T-helper 17 cell (primary cell): Measurements from ENCODE around the gene OR51L1. TPM values are rescaled to one million over a fixed set of nuclear protein-coding genes. Genes with fewer than 3 reads are reported as not detected.
"Not testable (repeated sequence)": the region's sequence is repeated elsewhere in the genome, so short reads cannot be mapped to it uniquely, and the experiment has no call there.

ENCODE experiments used
- ATAC-seq: fragments of 150-1000 bp; cut with Tn5 transposase; 2 replicates; pipeline ENCODE4 v1.10.0; 2021; ENCODE audit warnings: mild to moderate bottlenecking, moderate library complexity
- DNase-seq, 3 donors: peaks; one replicate each; pipeline versions ENCODE4 v3.0.0 to v3.0.0-alpha.2; 2020 to 2021
- H3K9me3 ChIP-seq: one replicate; pipeline ENCODE4 v1.7.0; 2013; ENCODE audit warnings: low read length, mild to moderate bottlenecking; ENCODE audit not compliant: control insufficient read depth, poor library complexity, severe bottlenecking
- H3K27ac Mint-ChIP-seq: one replicate; pipeline ENCODE4 v1.8.0; 2022; ENCODE audit warnings: mild to moderate bottlenecking, moderate library complexity, mixed read lengths
- H3K27me3 Mint-ChIP-seq: one replicate; pipeline ENCODE4 v1.8.0; 2022; ENCODE audit warnings: mixed read lengths
- H3K36me3 Mint-ChIP-seq: one replicate; pipeline ENCODE4 v1.8.0; 2022; ENCODE audit warnings: low read depth, mixed read lengths
- H3K4me1 Mint-ChIP-seq: one replicate; pipeline ENCODE4 v1.8.0; 2022; ENCODE audit warnings: mild to moderate bottlenecking, mixed read lengths
- H3K4me3 Mint-ChIP-seq: one replicate; pipeline ENCODE4 v1.8.0; 2022; ENCODE audit warnings: mild to moderate bottlenecking, moderate library complexity, mixed read lengths
- total RNA-seq, 4 donors: library from RNA in 2 of 4; stranded (reverse) in 2 of 4; gene quantifications; one replicate each; pipeline ENCODE4 v1.2.3 and lab custom pipeline; 2022 to 2026

The OR51L1 gene, protein sequence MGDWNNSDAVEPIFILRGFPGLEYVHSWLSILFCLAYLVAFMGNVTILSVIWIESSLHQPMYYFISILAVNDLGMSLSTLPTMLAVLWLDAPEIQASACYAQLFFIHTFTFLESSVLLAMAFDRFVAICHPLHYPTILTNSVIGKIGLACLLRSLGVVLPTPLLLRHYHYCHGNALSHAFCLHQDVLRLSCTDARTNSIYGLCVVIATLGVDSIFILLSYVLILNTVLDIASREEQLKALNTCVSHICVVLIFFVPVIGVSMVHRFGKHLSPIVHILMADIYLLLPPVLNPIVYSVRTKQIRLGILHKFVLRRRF
- total RNA-seq (not detected), total RNA-seq (lab: John Stamatoyannopoulos, UW) (0 reads per million in 2 donors)

DNA sequence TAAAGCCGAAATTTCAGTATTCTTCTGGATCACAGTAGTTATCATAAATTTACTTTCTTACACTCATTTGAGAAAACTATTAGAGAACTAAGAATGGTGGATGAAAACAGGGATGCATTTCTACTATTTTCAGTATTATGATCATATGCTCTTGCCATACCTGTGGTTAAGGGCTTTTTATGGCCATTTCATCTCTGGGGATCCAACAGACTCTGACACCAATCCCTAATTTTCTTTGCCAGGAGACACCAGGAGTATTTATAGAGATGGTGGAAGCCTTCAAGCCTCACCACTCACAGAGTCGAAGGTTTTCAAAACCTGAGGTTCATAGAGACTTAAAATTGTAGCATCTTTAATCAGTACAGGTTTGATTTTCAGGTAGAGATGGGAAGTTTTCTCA lies at the start of gene OR51L1:
Gene OR51L1, plus strand, starts transcription at position 301 of the 400 bp plus-strand sequence. CDS start 4,132 bp downstream, outside the sequence.
- DNase-seq: no peak
- Mint-ChIP-seq H3K27me3 (peaks cover 13% of the 10 kb centered on the region), H3K36me3 (no peaks in the 10 kb centered on the region), H3K4me1 (peaks cover 5% of the 10 kb centered on the region), H3K27ac (no peak within 1 kb of the TSS), H3K4me3 (no peak within 1 kb of the TSS)
- ATAC-seq: no peak
- H3K9me3 ChIP-seq: no peaks in the 10 kb centered on the region

DNA sequence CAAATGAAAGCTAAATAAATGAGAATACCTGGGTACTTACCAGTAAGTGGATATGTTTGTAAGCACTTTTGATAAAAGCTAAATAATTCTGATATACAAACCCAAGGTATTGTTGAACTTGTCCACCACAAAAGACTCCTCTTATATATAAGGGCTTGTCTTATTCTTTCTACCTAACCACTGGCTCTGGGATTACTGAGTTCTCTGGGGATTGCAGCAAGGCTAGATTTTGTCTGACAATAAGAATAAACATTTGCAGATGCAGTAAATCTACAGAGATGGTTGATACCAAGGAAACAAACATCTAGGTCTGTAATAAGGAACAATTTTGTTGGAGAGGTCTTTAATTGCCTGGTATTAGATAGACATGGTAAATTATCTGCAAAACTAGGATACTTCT lies 47.1 kb upstream of the OR51L1 start, which contains the start of gene OR51A4:
Gene OR51A4, minus strand, starts transcription at position 101 of the 400 bp plus-strand sequence. CDS start 505 bp downstream, outside the sequence.
- no peaks in the 10 kb centered on the region for H3K4me1 Mint-ChIP-seq
- no peak for ATAC-seq
- no peaks in the 10 kb centered on the region for H3K36me3 Mint-ChIP-seq
- no peak within 1 kb of the TSS for H3K27ac Mint-ChIP-seq
- no peaks in the 10 kb centered on the region for H3K9me3 ChIP-seq
- no peaks in the 10 kb centered on the region for H3K27me3 Mint-ChIP-seq
- H3K4me3 Mint-ChIP-seq: no peak within 1 kb of the TSS
- no peak for DNase-seq

DNA sequence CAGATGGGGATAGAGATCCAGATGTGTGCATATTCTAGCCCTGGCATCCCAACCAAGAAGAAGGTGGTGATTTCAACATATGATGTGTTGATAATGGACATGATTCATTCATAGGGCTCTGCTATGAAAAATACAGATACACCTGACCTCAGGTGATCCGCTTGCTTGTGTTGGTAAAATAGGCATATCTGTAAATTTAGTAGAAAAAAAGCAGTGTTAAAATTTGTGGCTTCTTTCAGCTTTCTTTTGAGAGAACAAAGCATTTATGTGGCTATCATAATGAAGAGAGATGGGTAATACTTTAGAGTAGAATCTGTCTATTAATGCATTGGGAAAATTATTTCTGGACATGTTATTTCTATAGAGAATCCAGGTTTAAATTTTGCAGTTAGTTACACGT lies 39.0 kb upstream of the OR51L1 start, which contains the start of gene OR51A2:
Gene OR51A2, minus strand, starts transcription at position 101 of the 400 bp plus-strand sequence. Its CDS starts 0 bp downstream, at position 101.
- not testable (repeated sequence) for H3K36me3 Mint-ChIP-seq, H3K4me1 Mint-ChIP-seq, H3K27ac Mint-ChIP-seq, ATAC-seq, H3K4me3 Mint-ChIP-seq, H3K27me3 Mint-ChIP-seq, DNase-seq, H3K9me3 ChIP-seq

DNA sequence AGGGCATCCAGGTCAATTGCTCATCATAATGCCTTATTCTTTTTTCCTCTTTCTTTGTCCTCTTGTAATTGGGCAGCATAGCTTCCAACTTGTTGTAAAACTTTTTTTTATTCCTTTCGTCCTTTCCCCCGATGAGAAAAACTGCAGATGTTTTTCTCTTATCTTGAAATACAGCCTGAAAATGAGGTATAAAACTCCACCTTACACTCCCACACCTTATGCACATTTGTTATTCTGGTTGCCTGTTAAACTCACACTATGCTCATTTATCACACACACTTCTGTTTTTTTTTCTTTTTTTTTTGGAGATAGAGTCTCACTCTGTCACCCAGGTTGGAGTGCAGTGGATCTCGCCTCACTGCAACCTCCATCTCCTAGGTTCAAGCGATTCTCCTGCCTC lies 37.3 kb upstream of the OR51L1 start:
- ATAC-seq (no peak), DNase-seq (no peak)
- Mint-ChIP-seq H3K27me3 (no peaks in the 10 kb centered on the region), H3K27ac (no peak overlapping the region), H3K4me1 (no peaks in the 10 kb centered on the region), H3K4me3 (no peak overlapping the region), H3K36me3 (no peaks in the 10 kb centered on the region)
- no peaks in the 10 kb centered on the region for H3K9me3 ChIP-seq

DNA sequence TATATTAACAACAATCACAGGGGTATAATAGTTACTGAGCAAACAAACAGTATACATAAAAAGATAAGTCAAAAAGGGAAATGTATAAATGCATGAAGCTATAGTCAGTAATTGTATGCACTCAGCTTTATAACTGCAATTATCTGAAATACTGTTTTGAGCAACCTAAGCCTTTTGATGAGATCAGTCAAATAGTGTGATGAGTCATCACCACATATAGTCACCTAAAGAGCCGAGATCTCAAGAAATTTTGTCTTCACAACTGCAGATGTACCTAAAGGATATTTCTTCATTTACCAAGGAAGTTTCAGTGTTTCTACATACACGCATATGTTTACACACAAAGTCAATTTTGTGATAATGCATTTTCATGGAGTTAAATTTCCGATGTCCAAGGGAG lies 33.8 kb upstream of the OR51L1 start:
- H3K4me1 Mint-ChIP-seq: no peaks in the 10 kb centered on the region
- no peaks in the 10 kb centered on the region for H3K27me3 Mint-ChIP-seq
- ATAC-seq (no peak), DNase-seq (no peak)
- no peak overlapping the region for H3K27ac Mint-ChIP-seq
- H3K4me3 Mint-ChIP-seq: no peak overlapping the region
- H3K9me3 ChIP-seq: no peaks in the 10 kb centered on the region
- no peaks in the 10 kb centered on the region for H3K36me3 Mint-ChIP-seq

DNA sequence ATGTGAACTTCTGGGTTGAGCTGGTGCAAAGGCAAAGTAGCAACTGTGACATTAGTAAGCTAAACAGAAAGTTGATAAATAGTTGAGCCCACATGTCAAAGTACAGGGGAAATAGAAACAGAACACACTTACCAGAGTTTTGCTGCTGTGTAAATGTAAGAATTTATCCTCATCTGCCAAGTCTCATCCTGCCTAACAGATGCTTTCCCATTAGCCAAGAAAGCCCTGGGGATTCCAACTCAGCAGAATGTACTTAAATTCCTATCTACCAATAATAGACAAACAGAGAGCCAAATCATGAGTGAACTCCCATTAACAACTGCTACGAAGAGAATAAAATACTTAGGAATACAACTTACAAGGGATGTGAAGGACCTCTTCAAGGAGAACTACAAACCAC lies 31.8 kb upstream of the OR51L1 start:
- DNase-seq: no peak
- no peak for ATAC-seq
- H3K27me3 Mint-ChIP-seq: no peaks in the 10 kb centered on the region
- no peaks in the 10 kb centered on the region for H3K4me1 Mint-ChIP-seq
- H3K4me3 Mint-ChIP-seq: no peak overlapping the region
- no peaks in the 10 kb centered on the region for H3K36me3 Mint-ChIP-seq
- H3K9me3 ChIP-seq: no peaks in the 10 kb centered on the region
- H3K27ac Mint-ChIP-seq: no peak overlapping the region

DNA sequence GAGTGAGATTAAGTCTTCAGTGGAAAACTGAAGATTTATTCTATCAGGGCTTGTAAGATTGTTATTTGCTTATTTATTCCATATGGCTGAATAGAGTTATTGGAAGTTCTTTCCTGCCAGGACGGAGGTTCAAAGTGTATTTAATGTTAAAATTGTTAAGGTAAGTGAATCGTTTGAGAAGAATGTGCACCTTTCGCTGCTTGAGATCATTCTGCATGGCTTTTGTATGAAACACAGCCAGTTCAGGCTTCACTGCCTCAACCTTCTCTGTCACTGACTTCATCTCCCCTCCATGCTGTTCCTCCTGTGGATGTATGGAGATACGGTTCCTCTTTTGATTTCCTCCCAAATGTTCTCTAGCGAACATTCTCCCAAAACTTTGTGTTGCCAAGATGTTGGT lies 19.2 kb upstream of the OR51L1 start:
- H3K4me3 Mint-ChIP-seq: no peak overlapping the region
- no peaks in the 10 kb centered on the region for H3K9me3 ChIP-seq
- no peak overlapping the region for H3K27ac Mint-ChIP-seq
- ATAC-seq (no peak), DNase-seq (no peak)
- H3K36me3 Mint-ChIP-seq: no peaks in the 10 kb centered on the region
- no peaks in the 10 kb centered on the region for H3K27me3 Mint-ChIP-seq
- H3K4me1 Mint-ChIP-seq: no peaks in the 10 kb centered on the region

DNA sequence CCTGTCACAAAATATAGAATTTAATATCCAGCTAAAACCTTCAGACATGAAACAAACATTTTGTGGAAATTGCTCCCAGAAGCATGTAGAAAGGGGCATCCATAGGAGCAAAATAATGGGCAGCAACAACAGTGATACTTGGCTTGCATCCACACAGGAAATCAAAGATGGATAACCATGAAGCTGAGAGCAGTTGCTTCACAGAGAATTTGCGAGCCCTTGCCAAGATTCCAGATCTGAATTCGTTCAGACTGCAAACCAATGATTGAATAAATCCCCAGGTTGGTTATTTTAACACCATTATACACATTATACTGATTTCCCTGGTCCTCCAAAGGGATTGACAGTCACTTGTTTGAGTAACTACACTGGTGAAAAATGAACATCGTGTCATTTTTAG lies 15.6 kb upstream of the OR51L1 start:
- Mint-ChIP-seq H3K27me3 (no peaks in the 10 kb centered on the region), H3K4me3 (no peak overlapping the region), H3K4me1 (no peaks in the 10 kb centered on the region), H3K27ac (no peak overlapping the region), H3K36me3 (no peaks in the 10 kb centered on the region)
- DNase-seq: no peak
- no peaks in the 10 kb centered on the region for H3K9me3 ChIP-seq
- no peak for ATAC-seq

DNA sequence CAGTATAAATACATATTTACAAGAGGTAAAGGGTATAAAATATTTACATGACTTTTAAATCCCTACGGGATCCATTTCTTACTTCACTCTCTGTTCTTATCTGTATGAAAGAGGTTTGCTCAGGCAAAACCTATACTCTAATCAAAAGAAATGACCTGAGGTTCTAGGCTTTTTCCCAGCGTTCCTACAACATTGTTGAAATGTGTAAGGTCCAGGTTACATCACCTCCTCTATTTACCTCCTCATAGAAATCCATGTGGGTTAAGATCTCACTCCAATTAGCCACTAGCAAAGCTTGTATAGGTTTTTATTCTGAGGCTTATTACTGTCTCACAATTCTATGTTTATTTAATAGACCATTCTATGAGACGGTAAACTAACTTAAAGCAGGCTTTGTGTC lies 12.0 kb upstream of the OR51L1 start:
- ATAC-seq (no peak), DNase-seq (no peak)
- no peaks in the 10 kb centered on the region for H3K4me1 Mint-ChIP-seq
- no peak overlapping the region for H3K27ac Mint-ChIP-seq
- H3K27me3 Mint-ChIP-seq: no peaks in the 10 kb centered on the region
- no peak overlapping the region for H3K4me3 Mint-ChIP-seq
- H3K36me3 Mint-ChIP-seq: no peaks in the 10 kb centered on the region
- H3K9me3 ChIP-seq: no peaks in the 10 kb centered on the region

DNA sequence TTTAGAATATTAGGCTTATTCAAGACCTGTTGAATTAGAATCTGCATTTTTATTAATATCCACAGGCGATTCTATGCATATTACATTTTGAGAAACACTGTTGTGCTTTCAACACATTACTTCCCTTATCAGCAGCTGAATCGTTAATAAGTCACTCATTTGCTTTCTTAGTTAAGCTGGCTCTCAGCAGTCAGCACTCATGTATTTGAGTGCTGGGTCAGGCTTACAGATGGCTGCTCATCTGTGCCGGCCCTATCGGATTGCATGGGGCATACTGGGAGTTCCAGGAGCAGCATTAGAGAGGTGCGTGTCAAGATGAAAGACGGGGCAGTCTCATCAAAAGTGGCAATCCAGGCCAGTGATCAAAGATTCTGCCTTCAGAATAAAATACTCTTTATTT lies 10.8 kb upstream of the OR51L1 start:
- H3K36me3 Mint-ChIP-seq: no peaks in the 10 kb centered on the region
- H3K4me1 Mint-ChIP-seq: no peaks in the 10 kb centered on the region
- H3K27me3 Mint-ChIP-seq: no peaks in the 10 kb centered on the region
- ATAC-seq (no peak), DNase-seq (no peak)
- no peak overlapping the region for H3K27ac Mint-ChIP-seq
- H3K9me3 ChIP-seq: no peaks in the 10 kb centered on the region
- H3K4me3 Mint-ChIP-seq: no peak overlapping the region

DNA sequence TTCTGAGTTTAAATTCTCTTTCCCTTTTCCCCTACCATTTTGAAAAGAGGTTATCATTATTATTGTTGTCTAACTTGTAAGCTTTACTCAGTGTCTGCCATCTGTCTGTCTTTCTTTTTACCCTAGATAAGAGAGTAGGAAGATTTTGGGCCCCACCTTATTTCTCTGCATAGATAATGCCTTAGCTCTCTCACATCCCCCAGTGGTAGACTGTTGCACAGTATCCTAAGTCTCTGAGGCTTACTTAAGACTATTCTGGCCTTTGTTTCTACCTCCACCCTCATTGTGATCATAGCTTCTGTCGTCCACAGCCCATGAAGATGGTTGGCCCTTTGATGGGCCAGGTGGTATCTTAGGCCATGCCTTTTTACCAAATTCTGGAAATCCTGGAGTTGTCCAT lies 3.6 kb upstream of the OR51L1 start:
- Mint-ChIP-seq H3K36me3 (no peaks in the 10 kb centered on the region), H3K27ac (no peak overlapping the region), H3K4me1 (peaks cover 2% of the 10 kb centered on the region), H3K4me3 (no peak overlapping the region), H3K27me3 (peaks cover 13% of the 10 kb centered on the region)
- no peak for DNase-seq
- no peak for ATAC-seq
- H3K9me3 ChIP-seq: no peaks in the 10 kb centered on the region

DNA sequence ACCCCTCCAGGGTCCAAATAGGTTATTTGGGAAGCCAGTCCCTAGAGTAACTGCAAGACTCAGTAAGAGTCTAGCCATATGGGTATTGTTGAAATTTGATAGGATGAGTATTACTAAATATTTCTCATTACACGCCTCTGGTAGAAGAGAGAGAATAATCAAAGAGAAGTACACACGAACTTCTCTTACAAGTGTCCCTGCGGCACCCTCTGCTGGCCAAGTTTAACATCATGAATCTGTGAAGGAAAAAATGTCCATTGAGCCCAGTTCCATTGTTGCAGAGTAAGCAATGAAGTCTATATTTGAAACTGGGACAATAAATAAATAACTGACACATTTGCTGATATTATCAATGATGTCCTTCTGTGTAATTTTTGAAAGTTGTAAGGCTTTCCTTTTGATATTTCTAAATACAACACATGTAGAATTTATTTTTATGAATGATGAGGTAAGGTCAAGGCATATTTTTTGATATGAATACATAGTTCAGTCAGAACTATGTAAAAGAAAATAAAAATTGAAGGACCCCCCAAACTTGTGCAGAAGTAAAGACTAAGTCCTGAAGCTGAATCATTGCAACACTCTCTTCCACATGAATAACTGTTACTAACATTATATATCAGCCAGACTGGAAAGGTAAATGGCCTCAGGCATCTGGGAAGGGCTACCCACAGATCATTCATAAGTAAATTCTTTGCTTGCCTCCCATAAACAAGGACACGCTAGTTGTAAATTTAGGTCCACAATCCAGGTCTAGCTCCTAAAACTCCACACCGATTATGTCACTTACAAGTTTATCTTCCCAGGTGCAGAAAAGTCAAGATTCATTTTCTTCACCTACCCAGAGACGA lies 10.0 kb downstream of the OR51L1 start:
- no peaks in the 10 kb centered on the region for H3K36me3 Mint-ChIP-seq
- no peaks in the 10 kb centered on the region for H3K4me1 Mint-ChIP-seq
- no peak for DNase-seq
- no peak overlapping the region for H3K4me3 Mint-ChIP-seq
- no peak for ATAC-seq
- peaks cover 45% of the 10 kb centered on the region for H3K27me3 Mint-ChIP-seq
- H3K27ac Mint-ChIP-seq: no peak overlapping the region
- H3K9me3 ChIP-seq: no peaks in the 10 kb centered on the region

DNA sequence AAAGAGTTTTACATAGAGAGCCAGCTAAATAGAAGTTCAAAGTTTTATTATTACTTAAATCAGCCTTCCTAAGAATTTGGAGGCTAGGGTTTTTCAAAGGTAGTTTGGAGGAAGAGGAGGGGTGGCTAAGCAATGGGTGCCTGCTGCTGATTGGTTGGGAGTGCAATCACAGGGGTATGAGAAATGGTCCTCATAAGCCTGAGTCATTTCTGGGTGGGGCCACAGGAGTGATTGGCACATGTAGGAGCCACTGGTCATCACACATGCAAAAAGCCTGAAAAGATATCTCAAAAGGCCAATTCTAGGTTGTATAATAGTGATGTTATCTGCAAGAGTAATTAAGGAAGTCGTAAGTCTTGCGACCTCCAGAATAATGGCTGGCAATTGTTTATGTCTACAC lies 12.9 kb downstream of the OR51L1 start:
- Mint-ChIP-seq H3K36me3 (no peaks in the 10 kb centered on the region), H3K27ac (no peak overlapping the region), H3K4me3 (no peak overlapping the region), H3K4me1 (no peaks in the 10 kb centered on the region), H3K27me3 (peaks cover 35% of the 10 kb centered on the region)
- no peaks in the 10 kb centered on the region for H3K9me3 ChIP-seq
- no peak for ATAC-seq
- no peak for DNase-seq
